Trophoblast cell (in vitro differentiated cells and primary cell): Measurements from ENCODE around the gene RABL6.
"Not testable (repeated sequence)": the region's sequence is repeated elsewhere in the genome, so short reads cannot be mapped to it uniquely, and the experiment has no call there.

Source experiments
- DNase-seq, 2 donors: peaks; one replicate each; pipeline ENCODE4 v3.0.0-alpha.2; 2016
- H2AFZ ChIP-seq: 2 replicates; pipeline ENCODE4 v1.6.1; 2013; ENCODE audit warnings: low read length, moderate library complexity, mild to moderate bottlenecking; ENCODE audit not compliant: insufficient read depth, poor library complexity
- H2AK5ac ChIP-seq: 2 replicates; pipeline ENCODE4 v1.6.1; 2013; ENCODE audit warnings: mild to moderate bottlenecking, low read length
- H2BK120ac ChIP-seq: 2 replicates; pipeline ENCODE4 v1.6.1; 2013; ENCODE audit warnings: low read length, mild to moderate bottlenecking, moderate library complexity; ENCODE audit not compliant: insufficient read depth, poor library complexity
- H2BK12ac ChIP-seq: 2 replicates; pipeline ENCODE4 v1.6.1; 2013; ENCODE audit warnings: mild to moderate bottlenecking, low read length, moderate library complexity
- H2BK5ac ChIP-seq: 2 replicates; pipeline ENCODE4 v1.6.1; 2013; ENCODE audit warnings: low read length, low read depth, moderate library complexity, mild to moderate bottlenecking; ENCODE audit not compliant: poor library complexity
- H3K14ac ChIP-seq: 2 replicates; pipeline ENCODE4 v1.6.1; 2013; ENCODE audit warnings: mild to moderate bottlenecking, low read length
- H3K18ac ChIP-seq: 2 replicates; pipeline ENCODE4 v1.6.1; 2013; ENCODE audit warnings: mild to moderate bottlenecking, low read length
- H3K23ac ChIP-seq: 2 replicates; pipeline ENCODE4 v1.6.1; 2013; ENCODE audit warnings: low read length
- H3K27ac ChIP-seq: 2 replicates; pipeline ENCODE4 v1.5.1; 2013; ENCODE audit warnings: low read depth, mild to moderate bottlenecking, inconsistent platforms, low read length, moderate library complexity
- H3K27me3 ChIP-seq: 2 replicates; pipeline ENCODE4 v1.6.1; 2013; ENCODE audit warnings: inconsistent platforms, mild to moderate bottlenecking, low read length, moderate library complexity; ENCODE audit not compliant: insufficient read depth
- H3K36me3 ChIP-seq, 2 experiments: 1 replicate in 1 of 2; 2 replicates in 1 of 2; pipeline ENCODE4 v1.6.1; 2013; ENCODE audit warnings: low read length in 2 of 2, mild to moderate bottlenecking in 2 of 2, moderate library complexity in 1 of 2; ENCODE audit not compliant: insufficient read depth in 2 of 2, control insufficient read depth in 1 of 2
- H3K4ac ChIP-seq: 2 replicates; pipeline ENCODE4 v1.6.1; 2013; ENCODE audit warnings: low read depth, mild to moderate bottlenecking, low read length, moderate library complexity
- H3K4me1 ChIP-seq, 2 experiments: 1 replicate in 1 of 2; 2 replicates in 1 of 2; pipeline ENCODE4 v1.6.1; 2013; ENCODE audit warnings: low read length in 2 of 2, mild to moderate bottlenecking in 2 of 2, moderate library complexity in 1 of 2; ENCODE audit not compliant: insufficient read depth in 2 of 2, control insufficient read depth in 1 of 2
- H3K4me2 ChIP-seq: 2 replicates; pipeline ENCODE4 v1.6.1; 2013; ENCODE audit warnings: inconsistent platforms, mild to moderate bottlenecking, low read length, moderate library complexity
- H3K4me3 ChIP-seq: 2 replicates; pipeline ENCODE4 v1.5.1; 2013; ENCODE audit warnings: mild to moderate bottlenecking, low read depth, low read length, inconsistent platforms
- H3K79me1 ChIP-seq: one replicate; pipeline ENCODE4 v1.6.1; 2013; ENCODE audit warnings: low read length
- H3K79me2 ChIP-seq: 2 replicates; pipeline ENCODE4 v1.6.1; 2013; ENCODE audit warnings: low read length, mild to moderate bottlenecking; ENCODE audit not compliant: control insufficient read depth, insufficient read depth, poor library complexity
- H3K9ac ChIP-seq: 2 replicates; pipeline ENCODE4 v1.6.1; 2013; ENCODE audit warnings: mild to moderate bottlenecking, low read length
- H3K9me3 ChIP-seq: 2 replicates; pipeline ENCODE4 v1.6.1; 2013; ENCODE audit warnings: low read depth, mild to moderate bottlenecking, control low read depth, inconsistent platforms, low read length; ENCODE audit not compliant: insufficient read depth
- H4K12ac ChIP-seq: 2 replicates; pipeline ENCODE4 v1.6.1; 2013; ENCODE audit warnings: low read depth, mild to moderate bottlenecking, low read length, moderate library complexity
- H4K8ac ChIP-seq: 2 replicates; pipeline ENCODE4 v1.6.1; 2013; ENCODE audit warnings: low read depth, mild to moderate bottlenecking, low read length, moderate library complexity
- H4K91ac ChIP-seq: one replicate; pipeline ENCODE4 v1.6.1; 2013; ENCODE audit warnings: low read depth, mild to moderate bottlenecking, low read length, moderate library complexity
- WGBS: extraction: QIAGEN DNeasy Blood & Tissue Kit; methylation state at CpG from one replicate; pipeline ENCODE4 v1.1.7; 2013; ENCODE audit warnings: missing lambda C conversion rate; ENCODE audit not compliant: insufficient read length, insufficient coverage; ENCODE audit errors: extremely low coverage; 5-methylcytosine and 5-hydroxymethylcytosine counted together

The RABL6 gene

DNA sequence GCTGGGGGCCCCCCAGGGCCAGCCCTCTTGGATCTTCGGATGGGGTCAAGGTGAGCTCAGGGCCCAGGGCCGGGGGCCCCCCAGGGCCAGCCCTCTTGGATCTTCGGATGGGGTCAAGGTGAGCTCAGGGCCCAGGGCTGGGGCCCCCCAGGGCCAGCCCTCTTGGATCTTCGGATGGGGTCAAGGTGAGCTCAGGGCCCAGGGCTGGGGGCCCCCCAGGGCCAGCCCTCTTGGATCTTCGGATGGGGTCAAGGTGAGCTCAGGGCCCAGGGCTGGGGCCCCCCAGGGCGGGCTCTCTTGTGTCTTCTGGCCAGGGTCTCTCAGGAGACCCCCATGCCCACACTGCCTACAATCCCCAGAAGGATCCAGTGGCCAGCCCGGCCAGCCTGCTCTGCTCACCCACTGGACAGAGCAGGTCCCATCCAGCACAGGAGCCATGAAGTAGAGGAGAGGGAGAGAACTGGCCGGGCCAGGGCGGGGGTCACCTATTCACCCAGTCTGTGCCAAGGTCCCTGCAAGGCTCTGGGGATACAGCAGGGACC, 4.7 kb upstream of the RABL6 start:
- H2BK12ac ChIP-seq, H3K4me2 ChIP-seq, H2AFZ ChIP-seq, H3K9me3 ChIP-seq, H3K9ac ChIP-seq, H4K8ac ChIP-seq, H2BK5ac ChIP-seq, H2BK120ac ChIP-seq, H3K23ac ChIP-seq, H3K27me3 ChIP-seq, DNase-seq, H3K18ac ChIP-seq, H3K14ac ChIP-seq, H3K79me2 ChIP-seq, H3K4ac ChIP-seq, H3K4me3 ChIP-seq, H4K12ac ChIP-seq, H3K27ac ChIP-seq: not testable (repeated sequence)
- no CpG with 5 or more reads among the region's 9 CpGs for WGBS
- H4K91ac ChIP-seq: peak overlapping the region; percentile 5
- H3K4me1 ChIP-seq: peaks cover 23 to 27% of the 10 kb centered on the region in 2 experiments
- H2AK5ac ChIP-seq: peak overlapping the region; percentile 29
- H3K79me1 ChIP-seq: peaks cover 17% of the 10 kb centered on the region
- peaks cover 10 to 15% of the 10 kb centered on the region in 2 experiments for H3K36me3 ChIP-seq

DNA sequence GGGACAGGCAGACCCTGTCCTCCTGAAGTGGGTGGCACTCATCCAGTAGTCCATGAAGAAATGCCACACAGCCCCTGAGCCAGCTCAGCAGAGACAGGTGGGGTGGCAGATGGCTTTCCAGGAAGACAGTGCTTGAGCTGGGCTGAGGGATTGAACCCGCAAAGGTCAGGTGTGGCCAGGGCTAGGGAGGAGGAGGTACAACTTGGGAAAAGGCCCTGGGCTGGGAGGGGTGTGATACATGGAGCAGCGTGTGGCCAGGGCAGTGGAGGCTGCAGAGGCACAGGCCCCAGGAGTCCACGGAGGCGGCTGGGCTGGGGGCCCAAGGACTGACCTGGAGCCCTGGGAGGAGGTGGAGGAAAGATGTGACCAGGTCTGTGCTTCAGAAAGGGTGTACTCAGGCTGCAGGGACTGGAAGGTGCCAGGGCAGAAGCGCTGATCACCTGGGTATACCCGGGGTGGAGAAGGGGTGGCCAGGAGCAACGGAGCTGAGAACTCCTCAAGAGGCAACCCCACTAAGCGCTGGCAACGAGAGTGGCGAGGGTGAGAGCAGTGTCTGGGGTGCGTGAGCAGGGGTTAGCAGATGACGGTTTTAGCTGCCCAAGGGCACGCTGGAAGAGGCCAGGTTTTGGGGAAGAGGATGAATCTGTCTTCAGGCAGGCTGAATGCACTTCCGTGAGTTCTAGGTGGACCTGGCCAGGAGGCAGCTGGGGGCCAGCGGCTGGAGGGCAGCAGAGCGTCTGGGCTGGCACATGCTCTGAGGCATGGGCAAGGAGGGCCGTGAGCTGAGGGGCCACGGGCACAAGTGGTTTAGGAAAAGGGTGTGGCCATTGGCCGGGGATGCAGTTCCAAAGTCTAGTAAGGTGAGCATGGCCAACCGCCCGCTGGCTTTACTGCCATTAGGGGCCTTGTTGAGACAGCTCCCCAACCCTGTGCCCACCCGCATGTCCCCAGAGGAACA, 3.9 kb upstream of the RABL6 start:
- Histone ChIP-seq H4K8ac (no peak overlapping the region), H4K91ac (peak overlapping the region; percentile 62), H3K27me3 (no peaks in the 10 kb centered on the region), H3K9ac (no peak overlapping the region), H3K79me1 (peaks cover 22% of the 10 kb centered on the region), H3K18ac (no peak overlapping the region), H3K36me3 (peaks cover 10 to 15% of the 10 kb centered on the region in 2 experiments), H4K12ac (no peak overlapping the region), H2BK120ac (no peak overlapping the region), H3K14ac (no peak overlapping the region), H2BK12ac (no peak overlapping the region), H3K23ac (no peak overlapping the region), H2AFZ (no peak overlapping the region), H3K27ac (no peak overlapping the region), H3K4me3 (no peak overlapping the region), H2BK5ac (no peak overlapping the region), H3K4me2 (no peak overlapping the region), H3K9me3 (no peaks in the 10 kb centered on the region), H3K79me2 (peaks cover 11% of the 10 kb centered on the region), H2AK5ac (peak overlapping the region; percentile 29), H3K4ac (no peak overlapping the region), H3K4me1 (peaks cover 23 to 27% of the 10 kb centered on the region in 2 experiments)
- no CpG with 5 or more reads among the region's 22 CpGs for WGBS
- DNase-seq: no peak

DNA sequence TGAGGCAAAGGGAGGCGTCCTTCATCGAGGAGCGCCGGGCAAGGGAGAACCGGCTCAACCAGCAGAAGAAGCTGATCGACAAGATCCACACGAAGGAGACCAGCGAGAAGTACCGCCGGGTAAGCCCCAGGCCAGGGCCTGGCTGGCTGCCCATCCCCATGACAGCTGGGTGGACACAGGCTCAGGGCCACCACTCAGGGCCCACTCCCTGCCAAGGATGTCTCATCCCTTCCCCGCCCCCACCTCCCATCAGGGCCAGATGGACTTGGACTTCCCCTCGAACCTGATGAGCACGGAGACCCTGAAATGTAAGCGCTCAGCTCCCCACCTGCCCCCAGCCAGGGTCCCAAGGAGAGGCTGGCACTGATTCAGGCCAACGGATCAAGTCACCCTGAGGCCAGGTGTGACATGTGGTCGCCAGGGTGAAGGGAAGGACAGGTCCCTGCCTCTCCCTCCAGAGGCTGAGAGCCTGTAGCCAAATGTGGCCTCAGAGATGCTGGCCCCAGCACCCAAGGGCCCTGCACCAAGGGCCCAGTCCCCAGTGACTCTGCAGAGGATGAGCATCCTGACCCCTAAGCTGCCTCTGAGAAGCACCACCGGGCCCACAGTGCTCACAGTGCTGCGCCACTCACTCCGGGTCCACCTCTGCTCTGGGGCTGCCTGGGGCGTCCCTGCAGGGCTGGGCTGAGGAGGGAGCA, 3.1 kb upstream of the RABL6 start:
- peaks cover 22% of the 10 kb centered on the region for H3K79me1 ChIP-seq
- H4K12ac ChIP-seq: no peak overlapping the region
- no CpG with 5 or more reads among the region's 20 CpGs for WGBS

DNA sequence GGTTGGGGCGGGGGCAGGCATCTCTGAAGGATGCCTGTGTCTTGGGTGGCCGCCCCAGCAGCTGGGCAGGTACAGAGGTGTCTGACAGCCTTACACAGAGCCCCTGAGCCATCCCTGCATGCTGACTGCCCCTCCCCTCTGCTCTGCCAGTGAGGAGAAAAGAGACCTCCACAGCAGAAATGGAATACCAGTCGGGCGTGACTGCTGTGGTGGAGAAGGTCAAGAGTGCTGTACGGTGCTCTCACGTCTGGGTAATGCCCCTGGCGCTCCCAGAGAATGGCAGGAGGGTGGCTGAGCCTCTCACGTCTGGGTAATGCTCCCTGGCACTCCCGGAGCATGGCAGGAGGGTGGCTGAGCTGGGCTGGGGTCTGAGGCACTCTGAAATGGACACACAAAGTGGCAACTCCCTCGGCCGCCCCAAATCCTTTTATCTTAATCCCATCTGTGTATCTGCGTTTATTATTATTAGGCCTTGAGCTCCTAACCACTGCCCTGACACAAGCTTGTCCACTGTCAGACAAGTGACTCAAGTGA, 2.5 kb upstream of the RABL6 start:
- H2BK12ac ChIP-seq: no peak overlapping the region
- H3K4me1 ChIP-seq: peaks cover 15 to 22% of the 10 kb centered on the region in 2 experiments
- H4K8ac ChIP-seq: no peak overlapping the region
- no peak overlapping the region for H2AK5ac ChIP-seq
- no peaks in the 10 kb centered on the region for H3K27me3 ChIP-seq
- peaks cover 12 to 20% of the 10 kb centered on the region in 2 experiments for H3K36me3 ChIP-seq
- no CpG with 5 or more reads among the region's 12 CpGs for WGBS
- no peak overlapping the region for H3K4ac ChIP-seq
- H2BK5ac ChIP-seq: no peak overlapping the region
- no peak overlapping the region for H3K4me3 ChIP-seq
- no peak overlapping the region for H2BK120ac ChIP-seq
- H3K27ac ChIP-seq: no peak overlapping the region
- DNase-seq: no peak
- H4K12ac ChIP-seq: no peak overlapping the region
- H3K18ac ChIP-seq: no peak overlapping the region
- no peak overlapping the region for H3K23ac ChIP-seq
- H2AFZ ChIP-seq: no peak overlapping the region
- no peak overlapping the region for H3K4me2 ChIP-seq
- H3K9me3 ChIP-seq: no peaks in the 10 kb centered on the region
- H3K79me2 ChIP-seq: peaks cover 17% of the 10 kb centered on the region
- H3K14ac ChIP-seq: no peak overlapping the region
- no peak overlapping the region for H4K91ac ChIP-seq
- peaks cover 21% of the 10 kb centered on the region for H3K79me1 ChIP-seq
- no peak overlapping the region for H3K9ac ChIP-seq

More for the DNA sequence above, 3.1 kb upstream of the RABL6 start:
- H3K14ac ChIP-seq: no peak overlapping the region
- H3K36me3 ChIP-seq: peaks cover 10 to 16% of the 10 kb centered on the region in 2 experiments
- peaks cover 14% of the 10 kb centered on the region for H3K79me2 ChIP-seq
- H3K9me3 ChIP-seq: no peaks in the 10 kb centered on the region
- H3K9ac ChIP-seq: no peak overlapping the region
- DNase-seq: peak; percentile 82 to 83
- H3K4me3 ChIP-seq: no peak overlapping the region
- H2AK5ac ChIP-seq: no peak overlapping the region
- H2AFZ ChIP-seq: no peak overlapping the region
- no peak overlapping the region for H2BK120ac ChIP-seq
- H2BK5ac ChIP-seq: no peak overlapping the region
- H3K4ac ChIP-seq: no peak overlapping the region
- H4K8ac ChIP-seq: no peak overlapping the region
- no peak overlapping the region for H3K27ac ChIP-seq
- H4K91ac ChIP-seq: peak overlapping the region; percentile 62
- no peaks in the 10 kb centered on the region for H3K27me3 ChIP-seq
- H2BK12ac ChIP-seq: no peak overlapping the region
- no peak overlapping the region for H3K23ac ChIP-seq
- H3K4me2 ChIP-seq: no peak overlapping the region
- no peak overlapping the region for H3K18ac ChIP-seq
- peaks cover 18 to 23% of the 10 kb centered on the region in 2 experiments for H3K4me1 ChIP-seq
